ENCODE measurements around the gene PLS1.
"Not testable (repeated sequence)": the region's sequence is repeated elsewhere in the genome, so short reads cannot be mapped to it uniquely, and the experiment has no call there.

PLS1 gene

DNA sequence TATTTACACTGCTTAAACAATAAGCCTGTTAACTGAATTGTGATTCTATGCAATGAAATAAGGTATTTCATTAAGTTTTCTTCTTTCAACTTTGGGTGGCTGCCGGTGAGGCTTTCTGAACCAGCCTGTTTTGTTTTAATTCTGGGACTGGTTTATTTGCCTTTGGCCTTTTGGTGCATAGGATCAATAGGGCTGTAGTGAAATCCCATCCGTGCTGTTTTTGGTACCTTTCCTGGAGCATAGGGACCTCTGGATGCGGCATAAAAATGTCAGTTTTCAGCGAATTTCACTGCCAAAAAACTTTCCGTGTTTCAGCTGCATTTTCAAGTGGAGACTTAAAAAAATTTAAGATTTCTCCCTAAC lies 514 bp downstream of the PLS1 start:
- DNase-seq = no peak

GRCh38 chr3:142597906-142598305 lies 1.7 kb downstream of the PLS1 start:
- DNase-seq = peak; percentile 23

- DNase-seq = no peak
Observed at GRCh38 chr3:142601713-142602112, 5.5 kb downstream of the PLS1 start.

- DNase-seq = no peak
Observed at GRCh38 chr3:142602619-142603385, 6.6 kb downstream of the PLS1 start.

GRCh38 chr3:142603386-142603705 lies 7.2 kb downstream of the PLS1 start:
- DNase-seq = not testable (repeated sequence)

DNA sequence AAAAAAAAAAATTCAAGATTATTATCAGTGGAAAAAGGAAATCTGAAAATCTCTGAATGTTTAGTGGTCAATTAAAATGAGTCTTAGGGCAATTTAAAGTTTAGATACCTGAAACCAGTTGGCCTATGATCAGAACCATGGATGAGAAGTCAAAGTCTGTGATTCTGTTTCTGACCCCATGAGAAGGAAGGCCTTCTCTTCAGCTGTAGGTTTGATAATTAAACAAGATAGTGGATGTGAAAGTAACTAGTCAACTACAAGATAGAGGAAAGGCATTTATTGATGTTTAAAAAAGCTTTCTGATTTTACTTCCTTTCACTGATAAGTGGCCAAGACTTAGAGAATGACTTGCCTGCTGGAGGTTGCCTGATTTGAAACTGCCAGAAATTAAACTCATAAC lies 8.7 kb downstream of the PLS1 start:
- DNase-seq = no peak

DNA sequence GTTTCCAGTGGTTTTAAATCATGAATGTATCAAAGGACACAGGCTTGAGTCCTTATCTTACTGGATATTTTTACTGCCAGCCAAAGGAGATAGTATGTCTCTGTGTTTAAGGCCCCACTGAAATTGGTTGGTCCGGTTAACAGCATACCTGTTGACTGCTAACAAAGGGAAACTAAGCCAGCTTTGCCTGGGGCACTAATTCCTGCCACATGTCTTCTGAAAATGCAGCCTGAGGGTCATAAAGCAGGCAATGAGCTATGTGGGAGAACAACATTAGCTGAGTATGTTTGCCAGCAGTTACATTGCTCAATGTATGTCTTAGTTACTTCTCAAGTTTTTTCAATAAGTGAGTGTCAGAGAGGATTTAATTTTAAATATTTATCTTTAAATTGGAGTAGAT lies 12.4 kb downstream of the PLS1 start:
- no peak for DNase-seq

GRCh38 chr3:142609136-142609535 lies 12.9 kb downstream of the PLS1 start:
- DNase-seq = no peak

GRCh38 chr3:142611206-142611605 lies 15.0 kb downstream of the PLS1 start:
- no peak for DNase-seq

GRCh38 chr3:142613491-142613890 lies 17.3 kb downstream of the PLS1 start:
- DNase-seq = no peak

DNA sequence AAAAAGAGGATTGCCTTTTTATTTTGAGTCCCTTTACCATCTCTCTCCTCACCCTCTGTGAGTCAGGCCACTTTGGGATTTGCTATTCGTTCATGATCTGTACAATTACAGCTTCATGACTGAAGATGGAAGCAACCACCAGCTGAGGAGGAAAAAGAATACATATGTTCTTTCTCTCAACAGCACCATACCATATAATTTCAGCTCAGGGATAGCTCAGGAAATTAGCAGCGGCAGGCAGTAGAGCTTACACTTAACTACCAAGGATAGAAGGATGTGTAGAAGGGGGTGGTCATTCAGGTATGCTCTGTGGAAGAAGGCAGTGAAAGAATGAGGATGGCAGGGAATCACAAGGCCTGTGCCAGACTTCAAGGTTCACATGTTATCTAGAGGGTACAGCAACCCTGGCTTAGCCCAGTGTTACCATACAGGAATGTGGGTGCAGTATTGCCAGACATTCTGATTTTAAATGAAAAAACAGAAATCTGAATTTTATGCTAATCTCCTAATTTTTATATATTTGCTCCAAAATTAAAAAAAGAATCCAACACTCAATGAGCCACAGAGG lies 17.9 kb downstream of the PLS1 start:
- no peak for DNase-seq

DNA sequence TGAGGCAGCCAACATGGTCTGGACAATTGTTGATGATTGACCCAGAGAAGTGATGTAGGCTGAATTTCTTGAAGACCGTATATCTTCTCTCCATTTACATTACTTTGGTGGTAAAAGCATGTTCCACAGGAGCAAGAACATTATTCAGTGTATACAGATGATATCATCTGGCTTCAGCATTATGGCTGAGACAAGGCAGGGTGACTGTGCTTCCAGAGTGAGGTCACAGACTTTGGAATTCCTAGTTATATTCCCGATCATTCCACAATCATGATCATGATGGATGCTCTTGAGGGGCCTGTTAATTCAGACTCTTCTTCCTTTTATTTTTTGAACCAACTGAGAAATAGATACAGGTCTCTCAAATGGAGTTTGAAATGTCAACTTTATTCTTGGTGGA lies 19.0 kb downstream of the PLS1 start:
- DNase-seq = no peak

GRCh38 chr3:142618917-142619461 lies 22.8 kb downstream of the PLS1 start:
- DNase-seq = peak; percentile 90

- no peak for DNase-seq
Observed at GRCh38 chr3:142622405-142622804, 26.2 kb downstream of the PLS1 start.

DNA sequence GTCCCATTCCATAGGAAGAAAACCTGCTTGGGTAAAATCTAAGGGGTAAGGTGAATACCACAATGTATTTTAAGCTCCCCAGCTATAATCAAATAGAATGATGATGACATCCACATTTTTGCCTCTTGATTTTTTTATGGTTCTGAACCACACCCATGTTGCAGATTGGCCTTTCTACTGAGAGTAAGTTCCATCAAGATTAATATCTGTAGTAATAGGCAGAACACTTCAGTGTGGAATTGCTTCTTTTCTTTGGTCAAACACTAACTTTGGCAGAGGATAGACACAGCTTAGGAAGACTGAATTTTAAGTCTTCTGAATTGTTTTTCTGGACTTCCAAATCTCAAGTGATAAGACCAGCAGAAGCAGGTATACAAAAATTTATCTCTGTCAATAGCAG lies 27.0 kb downstream of the PLS1 start:
- no peak for DNase-seq

GRCh38 chr3:142624341-142625152 lies 28.4 kb downstream of the PLS1 start:
- no peak for DNase-seq

GRCh38 chr3:142625153-142625440 lies 28.9 kb downstream of the PLS1 start:
- DNase-seq = no peak

DNA sequence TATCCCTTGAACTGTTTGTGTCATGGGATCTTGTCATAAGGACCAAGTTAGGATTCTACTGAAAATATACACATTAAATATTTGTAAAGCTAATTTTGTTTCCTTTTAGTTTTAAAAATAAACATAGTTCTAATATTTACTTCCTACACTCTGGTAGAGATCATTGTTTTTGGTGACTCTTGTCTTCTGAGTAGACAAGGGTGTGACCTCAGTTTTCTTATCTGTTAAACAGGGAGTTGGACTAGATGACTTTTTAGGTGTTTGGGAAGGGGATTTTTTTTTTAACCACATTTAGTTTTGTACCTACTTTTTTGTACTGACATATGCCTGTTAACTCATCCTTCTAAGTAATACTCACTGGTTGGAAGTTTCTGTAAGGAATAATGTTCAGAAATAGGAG lies 30.8 kb downstream of the PLS1 start:
- no peak for DNase-seq

- DNase-seq = no peak
Observed at GRCh38 chr3:142628801-142629200, 32.6 kb downstream of the PLS1 start.

DNA sequence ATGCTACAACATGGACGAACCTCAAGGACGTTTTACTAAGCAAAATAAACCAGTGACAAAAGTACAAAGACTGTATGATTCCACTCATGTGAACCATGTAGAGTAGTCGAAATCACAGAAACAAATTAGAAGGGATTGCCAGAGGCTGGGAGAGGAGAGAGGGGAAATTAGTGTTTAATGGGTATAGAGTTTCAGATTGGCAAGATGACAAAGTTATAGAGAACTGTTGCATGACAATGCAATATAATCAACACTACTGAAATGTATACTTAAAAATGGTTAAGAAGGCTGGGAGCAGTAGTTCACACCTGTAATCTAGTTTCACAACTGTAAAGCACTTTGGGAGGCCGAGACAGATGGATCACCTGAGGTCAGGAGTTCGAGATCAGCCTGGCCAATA lies 36.9 kb downstream of the PLS1 start:
- peak; percentile 82 for DNase-seq

- DNase-seq = no peak
Observed at GRCh38 chr3:142636050-142636449, 39.9 kb downstream of the PLS1 start.

GRCh38 chr3:142636664-142637063 lies 40.5 kb downstream of the PLS1 start:
- no peak for DNase-seq

DNA sequence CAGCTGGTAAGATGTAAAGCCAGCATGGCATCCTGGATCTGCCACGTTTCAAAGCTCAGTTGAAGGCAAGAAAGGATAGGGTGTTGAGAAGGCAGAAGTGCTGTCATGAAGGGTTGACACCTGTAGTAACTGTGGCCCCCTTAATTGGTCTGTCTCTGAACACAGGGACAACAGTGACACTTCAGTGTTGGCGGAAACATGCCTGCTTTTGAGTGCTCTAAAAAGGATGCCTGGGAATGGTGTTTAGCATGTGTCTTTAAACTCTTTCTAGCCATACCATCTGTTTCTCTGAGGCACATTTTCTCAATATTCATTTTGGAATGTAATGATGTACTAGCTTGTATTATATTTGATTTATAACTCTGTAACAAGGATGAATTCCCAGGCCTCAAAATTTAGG lies 42.1 kb downstream of the PLS1 start:
- DNase-seq = no peak

DNA sequence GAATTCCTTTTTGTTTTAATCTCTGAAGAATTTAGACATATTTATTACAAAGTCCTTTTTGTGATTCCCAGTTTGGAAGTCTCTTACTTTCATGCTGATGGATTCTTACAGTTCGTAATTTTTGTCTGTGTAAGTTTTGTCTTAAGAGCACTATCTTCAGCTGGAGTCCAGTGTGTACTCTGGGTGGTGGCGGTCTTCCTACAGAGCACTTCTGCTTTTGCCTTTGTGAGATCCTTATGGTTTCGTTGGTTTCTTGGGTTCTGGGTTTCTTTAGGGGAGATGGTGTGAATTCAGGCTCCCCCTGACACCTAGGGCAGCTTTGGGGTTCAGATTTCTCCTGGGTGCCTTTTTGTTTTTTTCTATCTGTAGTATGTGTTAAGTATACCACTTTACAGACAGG lies 45.3 kb downstream of the PLS1 start:
- no peak for DNase-seq

All from NCI-H2029 (cell line).